Ecto neural progenitor cell (in vitro differentiated cells): ENCODE measurements around the gene FLT3.
"Not testable (repeated sequence)": the region's sequence is repeated elsewhere in the genome, so short reads cannot be mapped to it uniquely, and the experiment has no call there.

Source experiments
- DNase-seq: peaks from one replicate; pipeline ENCODE4 v3.0.0-alpha.2; 2018; ENCODE audit warnings: low spot score

Gene FLT3

DNA sequence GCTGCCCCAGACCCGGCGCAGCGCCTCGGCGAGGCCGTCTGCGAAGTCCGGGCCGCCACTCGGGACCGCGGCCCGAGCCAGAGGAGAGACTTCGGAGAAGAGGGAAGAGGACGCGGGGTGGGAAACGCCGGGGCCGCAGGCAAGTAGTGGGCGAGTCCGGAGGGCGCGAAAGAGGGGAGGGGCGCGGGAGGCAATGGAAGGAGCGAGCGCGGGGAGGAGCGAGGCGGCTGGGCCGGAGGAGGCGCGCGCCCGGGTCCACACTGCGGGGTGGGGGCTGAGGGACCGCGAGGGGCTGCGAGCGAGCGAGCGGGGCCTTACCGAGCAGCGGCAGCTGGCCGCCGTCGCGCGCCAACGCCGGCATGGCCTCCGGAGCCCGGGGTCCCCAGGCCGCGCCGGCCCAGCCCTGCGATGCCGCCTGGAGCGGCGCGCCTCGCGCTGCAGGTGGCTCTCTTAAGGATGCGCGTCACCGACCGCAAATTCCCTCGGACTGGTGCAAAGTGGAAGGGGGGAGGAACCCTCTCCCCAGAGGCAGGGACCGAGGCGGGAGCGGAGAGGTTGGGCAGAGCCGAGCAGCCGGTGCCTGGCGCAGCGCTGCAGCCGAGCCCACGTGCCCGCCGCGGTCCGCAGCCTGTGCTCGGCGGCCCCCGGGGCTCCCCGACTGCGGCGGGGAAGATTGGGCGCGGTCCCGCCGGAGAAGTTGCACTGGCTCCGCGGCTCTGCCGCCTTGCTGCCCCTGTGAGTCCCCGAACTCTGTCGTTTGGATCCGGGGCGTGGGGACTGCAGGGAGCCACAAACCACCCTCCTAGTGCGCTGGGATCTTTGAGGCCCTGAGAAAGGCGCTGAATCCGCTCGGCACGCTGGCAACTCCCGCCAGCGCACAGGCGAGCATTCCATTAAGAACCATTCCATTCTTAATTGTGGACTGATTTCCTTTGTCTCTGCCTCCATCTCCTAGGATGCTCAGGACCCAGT lies at the start of gene FLT3:
FLT3 (minus strand) TSS at position 427 of the 972 bp plus-strand sequence; CDS start at position 361, 66 bp downstream.
- DNase-seq = peak; percentile 76

DNA sequence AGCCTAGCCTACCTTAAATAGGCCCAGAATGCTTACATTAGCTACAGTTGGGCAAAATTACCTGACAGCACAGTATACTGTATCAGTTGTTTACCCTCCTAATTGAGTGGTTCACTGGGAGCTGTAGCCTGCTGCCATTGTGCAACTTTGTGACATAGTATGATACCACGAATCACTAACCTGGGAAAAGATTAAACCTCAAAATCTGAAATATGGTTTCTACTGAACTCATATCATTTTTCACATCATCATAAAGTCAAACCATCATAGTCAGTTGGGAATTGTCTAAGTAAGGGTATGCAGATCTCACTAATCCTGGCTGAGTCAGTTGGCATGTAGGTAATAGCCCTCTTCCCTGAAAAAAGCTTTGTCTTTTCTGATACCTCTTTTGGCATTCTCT lies 47.1 kb upstream of the FLT3 start:
- DNase-seq = no peak

DNA sequence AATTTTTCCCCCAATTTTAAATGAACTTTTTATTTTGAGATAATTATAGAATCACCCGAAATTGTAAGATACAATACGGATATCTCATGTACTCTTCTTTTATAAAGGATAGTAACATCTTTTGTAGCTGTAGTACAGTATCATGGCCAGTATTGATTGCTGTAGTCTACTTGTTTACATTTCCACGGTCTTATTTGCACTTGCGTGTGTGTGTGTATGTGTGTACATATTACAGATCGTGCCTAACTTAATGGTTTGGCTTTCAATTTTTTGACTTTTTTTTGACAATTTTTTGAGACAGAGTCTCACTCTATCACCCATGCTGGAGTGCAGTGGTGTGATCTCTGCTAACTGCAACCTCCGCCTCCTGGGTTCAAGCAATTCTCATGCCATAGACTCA lies 44.7 kb upstream of the FLT3 start:
- no peak for DNase-seq

DNA sequence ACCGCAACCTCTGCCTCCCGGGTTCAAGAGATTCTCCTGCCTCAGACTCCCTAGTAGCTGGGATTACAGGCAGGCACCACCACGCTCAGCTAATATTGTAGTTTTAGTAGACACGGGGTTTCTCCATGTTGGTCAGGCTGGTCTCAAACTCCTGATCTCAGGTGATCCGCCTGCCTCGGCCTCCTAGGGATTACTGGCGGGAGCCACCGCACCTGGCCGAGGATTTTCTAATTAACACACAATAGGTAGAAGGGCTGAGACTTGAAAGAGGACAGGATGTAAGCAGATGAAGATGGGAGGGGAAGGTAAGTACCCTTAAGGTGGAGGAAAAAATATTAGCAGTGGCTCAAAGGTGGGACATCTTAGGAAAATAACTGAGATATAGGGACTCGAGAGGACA lies 41.2 kb upstream of the FLT3 start:
- DNase-seq = not testable (repeated sequence)

DNA sequence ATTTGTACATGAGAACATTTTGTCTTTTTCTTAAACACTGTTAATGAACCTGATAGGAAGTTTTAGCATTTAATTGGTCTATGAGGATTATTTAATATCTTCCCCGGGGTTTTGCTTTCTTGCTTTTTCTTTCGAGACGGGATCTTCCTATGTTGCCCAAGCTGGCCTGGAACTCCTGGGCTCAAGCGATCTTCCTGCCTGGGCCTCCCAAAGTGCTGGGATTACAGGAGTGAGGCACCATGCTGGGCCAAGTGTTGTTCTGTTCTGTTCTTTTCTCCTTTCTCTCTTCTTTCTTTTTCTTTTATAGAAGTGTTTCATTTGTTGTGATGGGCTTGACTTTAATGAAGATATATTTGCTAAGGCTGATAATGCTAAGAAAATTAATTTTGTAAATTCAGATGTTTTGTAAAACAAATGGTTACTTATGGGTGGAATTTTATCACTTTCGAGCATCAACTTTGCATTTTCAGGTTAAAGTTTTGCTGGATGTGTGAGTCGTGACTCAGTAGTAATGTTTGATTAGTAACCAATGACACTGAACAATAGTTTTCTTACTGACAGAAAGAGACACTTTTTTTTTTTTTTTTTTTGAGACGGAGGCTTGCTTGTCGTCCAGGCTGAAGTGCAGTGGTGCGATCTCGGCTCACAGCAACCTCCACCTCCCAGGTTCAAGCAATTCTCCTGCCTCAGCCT lies 40.2 kb upstream of the FLT3 start:
- no peak for DNase-seq

DNA sequence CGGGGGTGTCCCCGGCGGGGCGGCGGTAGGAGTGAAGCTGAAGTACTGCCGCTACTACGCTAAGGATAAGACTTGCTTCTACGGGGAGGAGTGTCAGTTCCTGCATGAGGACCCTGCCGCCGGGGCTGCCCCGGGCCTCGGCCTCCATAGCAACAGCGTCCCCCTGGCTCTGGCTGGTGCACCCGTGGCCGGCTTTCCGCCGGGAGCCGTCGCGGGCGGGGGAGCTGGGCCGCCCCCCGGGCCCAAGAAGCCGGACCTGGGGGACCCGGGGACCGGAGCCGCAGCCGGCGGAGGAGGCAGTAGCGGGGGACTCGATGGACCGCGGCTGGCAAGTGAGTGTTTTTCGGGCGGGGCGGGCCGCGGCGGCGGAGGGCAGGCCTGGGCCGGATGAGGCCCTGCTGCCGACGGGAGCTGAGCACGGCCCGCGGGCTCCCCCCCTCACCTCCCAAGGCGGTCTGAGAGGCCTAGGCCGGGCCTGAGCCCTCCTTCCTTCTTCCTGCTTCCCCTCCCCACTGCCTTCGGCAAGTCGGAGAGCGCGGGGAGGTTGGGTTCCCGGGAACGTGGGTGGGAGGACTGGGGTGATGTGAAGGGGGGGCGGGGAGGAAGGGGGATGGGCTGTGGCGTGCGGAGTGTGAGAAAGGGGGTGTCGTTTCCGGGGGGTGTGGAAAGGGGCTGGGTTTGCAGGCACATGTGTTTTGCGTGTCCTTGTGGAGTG lies 38.5 kb upstream of the FLT3 start:
- DNase-seq = peak; percentile 91

DNA sequence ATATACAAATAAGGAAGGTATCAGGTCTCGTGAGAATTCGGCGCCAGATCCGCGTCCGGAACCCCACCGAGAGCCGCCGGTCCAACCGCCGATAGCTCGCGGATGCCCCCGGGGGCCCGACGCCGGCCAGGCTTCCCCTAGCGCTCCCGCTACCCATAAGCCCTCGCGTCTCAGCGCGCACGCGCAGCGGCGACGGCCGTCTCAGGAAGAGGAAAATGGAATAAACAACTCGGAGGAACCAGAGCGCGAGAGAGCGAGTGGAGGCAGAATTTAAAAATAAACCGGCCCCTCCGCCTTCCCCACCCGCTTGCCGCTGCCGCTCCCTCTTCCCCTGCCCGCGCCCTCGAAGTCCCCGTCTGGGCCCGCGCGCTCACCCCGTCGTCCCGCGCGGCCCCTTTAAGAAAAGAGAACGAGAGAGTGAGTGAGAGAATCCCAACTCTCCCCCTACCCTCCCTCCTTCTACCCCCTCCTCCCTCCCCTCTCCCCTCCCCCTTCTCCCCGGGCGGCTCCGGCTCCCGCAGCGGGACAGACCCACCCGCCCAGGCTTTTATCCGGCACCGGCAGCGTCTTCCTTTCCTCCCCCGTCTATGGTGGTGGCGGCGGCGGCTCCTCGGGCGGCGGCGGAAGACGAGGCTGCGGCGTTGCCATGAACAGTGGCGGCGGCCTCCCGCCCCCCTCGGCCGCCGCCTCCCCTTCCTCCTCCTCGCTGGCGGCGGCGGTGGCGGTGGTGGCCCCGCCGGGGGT lies 37.8 kb upstream of the FLT3 start, which contains the start of gene PAN3:
PAN3 (plus strand) TSS at position 534 of the 744 bp plus-strand sequence; CDS start at position 647, 113 bp downstream.
- peak; percentile 94 for DNase-seq

DNA sequence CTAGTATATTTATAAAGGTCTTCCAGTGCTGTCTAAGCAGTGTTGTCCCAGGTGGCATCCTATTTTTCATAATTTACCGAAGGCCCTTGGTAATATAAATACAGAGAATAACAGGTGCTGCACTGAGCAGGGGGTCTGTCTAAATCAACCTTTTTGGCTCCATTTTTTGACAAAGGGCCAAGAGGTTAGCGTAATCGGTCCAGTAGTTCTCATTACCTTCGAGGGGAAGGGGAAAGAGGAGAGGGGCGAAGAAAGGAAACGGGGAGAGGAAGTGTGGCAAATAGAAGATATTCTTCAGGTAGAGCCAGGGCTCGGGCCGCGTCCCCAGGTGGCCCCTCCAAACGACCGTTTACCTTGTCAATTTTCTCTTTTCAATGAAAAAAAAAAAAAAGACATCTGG lies 37.2 kb upstream of the FLT3 start:
- DNase-seq = no peak

DNA sequence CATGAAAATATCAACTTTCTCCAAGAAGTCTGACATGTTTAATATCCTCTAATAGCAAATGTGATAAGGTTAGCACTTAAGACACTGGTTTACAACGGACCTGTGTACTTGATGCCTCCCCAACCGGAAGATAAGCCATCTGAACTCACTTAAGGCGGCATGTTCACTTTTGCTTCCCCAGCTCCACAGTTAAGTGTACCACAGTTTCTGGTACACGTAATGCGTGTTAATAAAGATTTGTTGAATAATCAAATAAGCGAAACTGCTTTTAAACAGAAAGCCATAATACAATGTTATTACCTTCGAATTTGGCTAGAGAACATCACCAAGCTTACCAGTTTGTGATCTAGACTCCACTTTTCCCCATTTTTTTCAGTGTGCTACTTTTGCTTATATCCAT lies 36.5 kb upstream of the FLT3 start:
- DNase-seq = no peak

DNA sequence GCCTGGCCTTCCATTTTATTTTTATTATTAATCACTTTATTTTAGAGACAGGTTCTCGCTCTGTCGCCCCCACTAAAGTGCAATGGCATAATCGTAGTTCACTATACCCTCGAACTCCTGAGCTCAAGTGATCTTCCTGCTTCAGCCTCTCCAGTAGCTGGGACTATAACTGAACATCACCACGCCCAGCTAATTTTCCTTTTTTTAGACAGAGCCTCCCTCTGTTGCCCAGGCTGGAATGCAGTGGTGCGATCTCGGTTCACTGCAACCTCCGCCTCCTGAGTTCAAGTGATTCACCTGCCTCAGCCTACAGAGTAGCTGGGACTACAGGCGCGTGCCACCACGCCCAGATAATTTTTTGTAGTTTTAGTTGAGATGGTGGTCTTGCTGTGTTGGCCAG lies 31.3 kb upstream of the FLT3 start:
- no peak for DNase-seq

DNA sequence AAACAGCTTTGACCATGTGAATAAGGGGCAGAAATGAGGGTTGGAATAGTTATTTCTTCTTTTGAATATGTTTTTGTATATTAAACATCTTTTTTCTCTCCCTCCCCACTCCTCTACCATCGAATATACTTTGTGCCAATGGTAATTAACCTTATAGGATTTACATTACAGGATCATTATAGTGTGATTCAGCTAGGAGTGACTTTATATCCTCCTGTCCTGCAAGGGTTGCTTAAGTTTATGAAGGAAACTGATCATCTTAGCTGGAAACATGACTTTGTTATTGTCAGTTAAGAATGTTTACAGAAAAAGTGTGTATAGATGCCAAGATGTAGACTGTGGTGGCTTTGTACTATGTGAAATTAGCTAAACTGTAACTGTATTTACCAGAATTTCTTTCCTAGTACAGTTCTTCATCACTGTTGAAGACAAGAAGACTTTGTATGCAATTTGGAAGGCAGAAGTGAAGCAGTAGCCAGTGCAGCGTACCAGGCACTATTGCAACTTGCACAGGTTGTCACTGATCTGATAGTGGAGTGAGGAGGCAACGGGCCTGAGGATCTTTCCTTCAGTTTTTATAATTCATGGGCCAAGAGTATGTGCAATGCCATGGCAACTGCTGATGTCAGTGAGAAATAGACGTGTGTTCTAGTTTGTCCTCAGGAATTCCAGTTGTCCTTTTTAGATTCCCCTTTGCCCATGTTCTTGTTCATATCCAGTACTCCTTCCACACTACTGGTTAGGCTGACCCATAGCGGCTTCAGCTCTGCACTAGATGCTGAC lies 29.7 kb upstream of the FLT3 start:
- DNase-seq = no peak

DNA sequence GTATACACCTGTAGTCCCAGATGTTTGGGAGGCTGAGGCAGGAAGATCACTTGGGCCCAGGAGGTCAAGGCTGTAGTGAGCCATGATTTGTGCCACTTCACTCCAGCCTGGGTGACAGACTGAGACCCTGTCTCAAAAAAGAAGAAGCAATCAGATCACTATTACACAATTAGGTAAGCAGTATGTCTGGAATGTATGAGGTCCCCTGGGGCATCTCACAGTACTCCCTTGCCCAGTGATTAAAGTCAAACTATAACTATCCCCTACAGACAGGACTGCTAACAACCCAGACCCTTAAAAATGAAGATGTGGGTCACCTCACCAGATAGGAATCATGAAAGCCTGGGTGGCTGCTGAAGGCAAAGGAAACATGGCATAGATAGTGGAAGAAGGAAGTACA lies 28.6 kb upstream of the FLT3 start:
- DNase-seq = no peak

DNA sequence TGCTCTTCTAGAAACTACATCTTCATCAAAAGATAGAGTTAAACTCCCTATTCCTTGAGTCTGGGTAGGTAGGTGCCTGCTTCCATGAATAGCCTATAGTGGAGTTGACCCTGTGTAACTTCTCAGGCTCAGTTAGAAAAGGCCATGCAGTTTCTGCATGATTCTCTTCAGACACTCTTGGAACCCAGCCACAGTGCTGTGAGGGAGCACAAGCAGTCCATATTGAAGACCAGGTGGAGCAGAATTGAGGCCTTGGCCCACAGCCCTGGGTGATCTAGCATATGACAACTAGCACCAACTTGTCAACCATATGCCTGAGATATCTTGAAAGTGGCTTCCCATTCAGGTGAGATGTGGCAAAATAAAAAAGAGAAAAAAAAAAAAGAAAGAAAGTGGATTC lies 27.7 kb upstream of the FLT3 start:
- no peak for DNase-seq

DNA sequence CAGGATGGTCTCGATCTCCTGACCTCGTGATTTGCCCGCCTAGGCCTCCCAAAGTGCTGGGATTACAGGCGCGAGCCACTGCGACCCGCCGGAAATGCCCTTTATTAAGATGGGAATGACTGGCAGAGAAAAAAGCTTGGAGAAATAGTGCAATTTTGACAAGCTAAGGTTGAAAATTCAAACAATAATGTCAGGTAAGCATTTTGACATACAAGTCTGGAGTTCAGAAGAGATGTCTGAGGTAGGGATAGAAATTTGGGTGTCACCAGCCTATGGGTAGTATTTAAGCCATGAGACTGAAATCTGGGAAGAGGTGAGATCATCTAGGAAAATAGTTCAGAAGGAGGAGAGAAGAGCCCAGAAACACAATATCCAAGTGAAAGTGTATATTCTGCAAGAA lies 20.8 kb upstream of the FLT3 start:
- DNase-seq = no peak

DNA sequence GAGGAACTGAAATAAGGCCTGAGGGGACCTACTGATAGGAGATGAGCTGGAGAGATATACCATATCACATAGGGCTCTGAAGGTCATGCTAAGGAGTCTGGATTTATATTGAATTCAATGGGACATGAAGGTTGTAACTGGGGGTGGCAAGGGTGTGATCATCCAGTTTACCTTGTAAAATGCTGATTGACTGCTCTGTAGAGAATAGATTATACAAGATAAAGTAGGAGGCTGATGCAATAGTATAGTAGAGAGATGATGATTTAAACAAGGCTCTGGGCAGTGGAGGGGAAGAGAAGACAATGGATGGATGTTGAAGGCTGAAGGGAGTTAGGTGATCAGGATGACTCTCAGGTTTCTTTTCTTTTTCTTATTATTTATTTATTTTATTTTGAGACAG lies 19.9 kb upstream of the FLT3 start:
- no peak for DNase-seq

DNA sequence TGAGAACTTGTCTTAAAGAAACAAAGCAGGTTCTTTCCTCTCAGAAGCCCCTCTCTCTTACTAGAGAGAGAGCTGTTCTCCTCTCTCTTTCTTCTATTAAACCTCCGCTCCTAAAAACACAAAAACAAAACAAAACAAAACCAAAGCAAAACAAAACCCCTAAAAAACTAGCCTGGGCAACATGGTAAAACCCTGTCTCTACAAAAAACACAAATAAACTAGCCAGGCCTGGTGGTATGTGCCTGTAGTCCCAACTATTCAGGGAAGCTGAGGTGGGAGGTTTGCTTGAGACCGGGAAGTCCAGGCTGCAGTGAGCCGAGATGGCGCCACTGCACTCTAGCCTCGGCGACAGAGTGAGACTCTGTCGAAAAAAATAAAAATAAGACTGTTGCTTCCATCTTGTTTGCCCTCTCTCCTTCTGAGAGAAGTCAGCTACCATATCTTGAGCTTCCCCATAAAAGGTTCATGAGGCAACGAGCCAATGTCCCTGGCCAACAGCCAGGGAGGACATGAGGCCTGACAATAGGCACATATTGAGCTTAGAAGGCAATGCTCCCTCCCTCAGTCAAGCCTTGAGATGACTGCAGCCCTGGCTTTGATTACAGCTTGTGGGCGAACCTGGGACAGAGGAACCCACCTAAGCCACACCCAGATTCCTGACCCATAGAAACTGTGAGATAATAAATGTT lies 17.5 kb upstream of the FLT3 start:
- DNase-seq = no peak

DNA sequence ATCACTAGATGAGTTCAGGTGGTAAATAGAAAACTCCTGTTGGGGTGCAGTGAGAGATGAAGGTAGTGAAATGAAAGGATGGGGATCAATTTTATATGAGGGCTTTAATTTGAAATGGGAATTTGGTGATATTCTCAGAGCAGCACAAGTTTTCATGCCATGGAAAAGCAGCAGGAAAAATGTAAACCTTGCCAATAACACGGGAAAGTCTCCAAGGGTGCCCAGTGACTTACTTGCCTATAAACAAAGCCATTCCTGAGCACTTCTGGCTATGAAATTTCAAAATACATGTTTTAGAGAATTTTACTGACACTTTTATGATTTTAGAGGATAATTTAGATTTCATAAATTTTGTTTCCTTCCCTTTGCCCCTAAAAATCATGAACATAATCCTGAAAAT lies 16.4 kb upstream of the FLT3 start:
- DNase-seq = no peak

DNA sequence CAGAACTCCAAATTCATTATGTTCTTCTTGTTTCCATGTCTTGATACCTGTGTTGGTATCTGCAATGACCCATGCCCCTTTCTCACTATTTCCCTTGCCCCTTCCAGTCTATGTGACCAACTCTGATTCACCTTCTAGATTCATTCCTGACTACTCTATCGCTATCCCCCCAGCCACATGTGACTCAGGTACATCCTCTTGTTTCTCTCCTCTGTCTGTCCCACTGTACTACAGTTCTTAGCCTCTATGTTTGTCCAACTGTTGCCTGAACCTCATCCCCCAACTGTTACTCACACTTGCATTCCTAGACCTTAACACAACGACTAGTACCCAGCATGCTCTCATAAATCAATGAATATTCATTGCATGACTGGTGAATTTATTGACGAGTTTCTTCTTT lies 10.0 kb upstream of the FLT3 start:
- no peak for DNase-seq

DNA sequence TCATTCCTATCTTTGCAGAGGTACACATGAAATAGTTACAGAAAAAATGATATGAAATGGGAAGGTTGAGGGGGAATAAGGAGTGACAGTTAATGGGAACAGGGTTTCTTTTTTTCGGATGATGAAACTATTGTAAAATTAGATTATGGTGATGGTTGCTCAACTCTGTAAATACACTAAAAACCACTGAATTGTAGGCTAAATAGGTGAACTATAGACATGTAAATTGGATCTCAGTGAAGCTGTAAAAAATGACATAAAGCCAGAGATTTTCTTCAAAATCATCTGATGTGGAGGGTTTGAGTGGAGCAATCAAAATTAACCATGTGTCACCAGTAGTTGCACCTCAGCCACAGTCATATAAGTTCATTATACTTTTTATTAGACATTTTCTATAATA lies 6.6 kb upstream of the FLT3 start:
- DNase-seq = no peak

DNA sequence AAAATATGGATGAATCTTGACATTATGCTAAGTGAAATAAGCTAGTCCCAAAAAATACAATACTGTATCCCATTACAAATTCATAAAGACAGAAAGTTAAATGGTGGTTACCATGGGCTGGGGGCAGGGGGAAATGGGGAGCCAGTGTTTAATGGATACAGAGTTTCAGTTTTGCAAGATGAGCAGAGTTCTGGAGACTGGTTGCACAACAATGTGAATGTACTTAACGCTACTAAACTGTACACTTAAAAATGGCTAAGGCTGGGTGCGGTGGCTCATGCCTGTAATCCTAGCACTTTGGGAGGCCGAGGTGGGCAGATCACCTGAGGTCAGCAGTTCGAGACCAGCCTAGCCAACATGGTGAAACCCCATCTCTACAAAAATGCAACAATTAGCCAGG lies 1.5 kb upstream of the FLT3 start:
- DNase-seq = not testable (repeated sequence)
